ENCODE results near the gene NEDD1.
A peak's percentile ranks its signal among the peaks of the same experiment; 100 is the strongest.

NEDD1 gene

GRCh38 chr12:96906849-96907670 lies at the start of gene NEDD1:
Gene NEDD1 (plus strand): TSS chr12:96907257. CDS start chr12:96909760, 2,503 bp downstream.
- peak within 1 kb of the TSS; percentile 68 for H3K4me3 ChIP-seq (ENCODE audit: low read depth, low read length)
- peak; percentile 40; the same call in 1 of the 2 replicates for TF ChIP-seq MYC (IDR thresholded peaks at IDR 0.05; ENCODE audit: low read depth, low read length)
- peak; percentile 77 for TF ChIP-seq POLR2A (IDR thresholded peaks at IDR 0.05; ENCODE audit: extremely low read depth, insufficient read length)
- TF ChIP-seq MAX (IDR thresholded peaks at IDR 0.05; ENCODE audit: low read depth, low read length): no peak
- TF ChIP-seq CTCF (IDR thresholded peaks at IDR 0.05; ENCODE audit: low read depth, low read length): no peak
- DNase-seq (ENCODE audit: low read depth): peak; percentile 94

GRCh38 chr12:96858162-96858561 lies 48.9 kb upstream of the NEDD1 start:
- no peak for DNase-seq (ENCODE audit: low read depth)
- TF ChIP-seq CTCF (IDR thresholded peaks at IDR 0.05; ENCODE audit: low read depth, low read length) (no peak), POLR2A (IDR thresholded peaks at IDR 0.05; ENCODE audit: extremely low read depth, insufficient read length) (no peak), MYC (IDR thresholded peaks at IDR 0.05; ENCODE audit: low read depth, low read length) (no peak), MAX (IDR thresholded peaks at IDR 0.05; ENCODE audit: low read depth, low read length) (no peak)
- H3K4me3 ChIP-seq (ENCODE audit: low read depth, low read length): no peak overlapping the region

- H3K4me3 ChIP-seq (ENCODE audit: low read depth, low read length): no peak overlapping the region
- no peak for DNase-seq (ENCODE audit: low read depth)
- TF ChIP-seq MYC (IDR thresholded peaks at IDR 0.05; ENCODE audit: low read depth, low read length) (no peak), CTCF (IDR thresholded peaks at IDR 0.05; ENCODE audit: low read depth, low read length) (no peak), MAX (IDR thresholded peaks at IDR 0.05; ENCODE audit: low read depth, low read length) (no peak), POLR2A (IDR thresholded peaks at IDR 0.05; ENCODE audit: extremely low read depth, insufficient read length) (no peak)
These were observed 45.4 kb upstream of the NEDD1 start for GRCh38 chr12:96861656-96862055.

GRCh38 chr12:96862326-96862725 lies 44.7 kb upstream of the NEDD1 start:
- no peak for DNase-seq (ENCODE audit: low read depth)
- TF ChIP-seq MAX (IDR thresholded peaks at IDR 0.05; ENCODE audit: low read depth, low read length): no peak
- TF ChIP-seq MYC (IDR thresholded peaks at IDR 0.05; ENCODE audit: low read depth, low read length): no peak
- no peak for TF ChIP-seq CTCF (IDR thresholded peaks at IDR 0.05; ENCODE audit: low read depth, low read length)
- no peak for TF ChIP-seq POLR2A (IDR thresholded peaks at IDR 0.05; ENCODE audit: extremely low read depth, insufficient read length)
- no peak overlapping the region for H3K4me3 ChIP-seq (ENCODE audit: low read depth, low read length)

- TF ChIP-seq POLR2A (IDR thresholded peaks at IDR 0.05; ENCODE audit: extremely low read depth, insufficient read length) (no peak), CTCF (IDR thresholded peaks at IDR 0.05; ENCODE audit: low read depth, low read length) (no peak), MAX (IDR thresholded peaks at IDR 0.05; ENCODE audit: low read depth, low read length) (no peak), MYC (IDR thresholded peaks at IDR 0.05; ENCODE audit: low read depth, low read length) (no peak)
- DNase-seq (ENCODE audit: low read depth): no peak
- H3K4me3 ChIP-seq (ENCODE audit: low read depth, low read length): no peak overlapping the region
These were observed 42.7 kb upstream of the NEDD1 start for GRCh38 chr12:96864335-96864734.

Measured in NB4 (cell line).